H1 (cell line): Measurements from ENCODE around the gene TEX51. TPM values are rescaled to one million over a fixed set of nuclear protein-coding genes. Genes with fewer than 3 reads are reported as not detected.

ENCODE experiments used
- CTCF ChIA-PET: fragments of 300-600 bp; sonication (Branson Sonifier 250); formaldehyde crosslinking; loops from one replicate; lab custom pipeline; 2021; ENCODE audit not compliant: partially characterized antibody; lab: Charles Lee
- POLR2A ChIA-PET: fragments of 300-600 bp; sonication (Branson Sonifier 250); formaldehyde crosslinking; loops from one replicate; lab custom pipeline; 2021; ENCODE audit warnings: inconsistent platforms; ENCODE audit not compliant: partially characterized antibody; lab: Charles Lee
- DNase-seq, 2 experiments: peaks; one replicate each; pipeline versions ENCODE4 v3.0.0 to v3.0.0-alpha.2; 2010 to 2022; ENCODE audit warnings: low spot score in 2 of 2, low read depth in 1 of 2, mixed read lengths in 1 of 2
- FAIRE-seq: peaks from 2 replicates; lab custom pipeline; 2011; peaks lifted over from hg19 to GRCh38; lab: Jason Lieb, UNC
- H2AFZ ChIP-seq: 2 replicates; pipeline ENCODE4 v1.8.1; 2012; ENCODE audit warnings: low read length, inconsistent platforms
- H2AK5ac ChIP-seq: 2 replicates; pipeline ENCODE4 v1.6.1; 2013; ENCODE audit warnings: low read depth, low read length
- H2BK120ac ChIP-seq: replicated peaks from 2 replicates; pipeline ENCODE3; 2013; ENCODE audit warnings: low read depth, low read length, inconsistent platforms
- H2BK12ac ChIP-seq: 2 replicates; pipeline ENCODE4 v1.6.1; 2013; ENCODE audit warnings: low read depth, low read length
- H2BK15ac ChIP-seq: 2 replicates; pipeline ENCODE4 v1.6.1; 2013; ENCODE audit warnings: low read length
- H2BK20ac ChIP-seq: 2 replicates; pipeline ENCODE4 v1.6.1; 2013; ENCODE audit warnings: low read length
- H2BK5ac ChIP-seq: 2 replicates; pipeline ENCODE4 v1.6.1; 2013; ENCODE audit warnings: low read depth, low read length
- H3K14ac ChIP-seq: 2 replicates; pipeline ENCODE4 v1.6.1; 2013; ENCODE audit warnings: inconsistent platforms; ENCODE audit not compliant: insufficient read length
- H3K18ac ChIP-seq: 2 replicates; pipeline ENCODE4 v1.6.1; 2013; ENCODE audit warnings: low read length; ENCODE audit errors: extremely low read depth
- H3K23ac ChIP-seq: 2 replicates; pipeline ENCODE4 v1.6.1; 2013; ENCODE audit warnings: inconsistent platforms; ENCODE audit not compliant: insufficient read length
- H3K23me2 ChIP-seq: 2 replicates; pipeline ENCODE4 v1.6.1; 2013; ENCODE audit warnings: low read depth, low read length
- H3K27ac ChIP-seq: 2 replicates; pipeline ENCODE4 v1.6.1; 2011; ENCODE audit warnings: low read depth, low read length, inconsistent platforms
- H3K27me3 ChIP-seq, 4 experiments: replicated peaks in 1 of 4; 1 replicate in 1 of 4; 2 replicates in 3 of 4; pipeline versions ENCODE4 v1.6.1 to v1.8.1; 2011 to 2013; ENCODE audit warnings: low read length in 3 of 4, mild to moderate bottlenecking in 3 of 4, inconsistent platforms in 2 of 4, mixed read lengths in 2 of 4, moderate library complexity in 1 of 4; ENCODE audit not compliant: control insufficient read depth in 3 of 4, insufficient read depth in 3 of 4; ENCODE audit errors: extremely low read depth in 1 of 4
- H3K36me3 ChIP-seq, 4 experiments: 2 replicates each; pipeline versions ENCODE4 v1.6.1 to v1.8.1; 2011 to 2013; ENCODE audit warnings: mild to moderate bottlenecking in 4 of 4, low read length in 3 of 4, moderate library complexity in 2 of 4, control low read depth in 1 of 4, inconsistent platforms in 1 of 4; ENCODE audit not compliant: insufficient read depth in 4 of 4, control insufficient read depth in 2 of 4
- H3K4ac ChIP-seq: replicated peaks from 2 replicates; pipeline ENCODE3; 2013; ENCODE audit warnings: low read length, low read depth, mixed read lengths, inconsistent platforms; ENCODE audit not compliant: insufficient read length
- H3K4me1 ChIP-seq, 4 experiments: replicated peaks in 1 of 4; 1 replicate in 1 of 4; 2 replicates in 3 of 4; pipeline versions ENCODE4 v1.6.1 to v1.8.1; 2011 to 2013; ENCODE audit warnings: low read length in 3 of 4, inconsistent platforms in 2 of 4, mixed read lengths in 1 of 4; ENCODE audit not compliant: insufficient read depth in 4 of 4, control insufficient read depth in 3 of 4
- H3K4me2 ChIP-seq, 2 experiments: 2 replicates each; pipeline versions ENCODE4 v1.6.1 to v1.8.1; 2011 to 2013; ENCODE audit warnings: low read depth in 2 of 2, low read length in 2 of 2, control low read depth in 1 of 2, inconsistent platforms in 1 of 2, mild to moderate bottlenecking in 1 of 2; ENCODE audit not compliant: insufficient read depth in 1 of 2
- H3K4me3 ChIP-seq, 4 experiments: fragments of 200-600, 300-600 bp in 1 of 4; sonication (generic), shearing (Covaris generic), sonication (Bioruptor Twin) in 1 of 4; 2 replicates each; pipeline versions ENCODE4 v1.5.1 to v1.8.1; 2011 to 2016; ENCODE audit warnings: low read length in 4 of 4, low read depth in 3 of 4, control low read depth in 2 of 4, inconsistent platforms in 2 of 4, mild to moderate bottlenecking in 2 of 4, mixed read lengths in 1 of 4, moderate library complexity in 1 of 4; ENCODE audit not compliant: insufficient read depth in 2 of 4; ENCODE audit errors: extremely low read depth in 1 of 4
- H3K56ac ChIP-seq: replicated peaks from 2 replicates; pipeline ENCODE3; 2013; ENCODE audit warnings: low read depth, mild to moderate bottlenecking, mixed read lengths, low read length, inconsistent platforms; ENCODE audit not compliant: insufficient read length
- H3K79me1 ChIP-seq: 2 replicates; pipeline ENCODE4 v1.6.1; 2013; ENCODE audit warnings: low read depth, low read length, control low read depth
- H3K79me2 ChIP-seq, 2 experiments: 2 replicates each; pipeline versions ENCODE4 v1.6.1 to v1.8.1; 2012 to 2013; ENCODE audit warnings: low read length in 2 of 2, mild to moderate bottlenecking in 2 of 2, inconsistent platforms in 1 of 2; ENCODE audit not compliant: insufficient read depth in 2 of 2, control insufficient read depth in 1 of 2
- H3K9ac ChIP-seq, 4 experiments: replicated peaks in 1 of 4; 1 replicate in 1 of 4; 2 replicates in 3 of 4; pipeline versions ENCODE4 v1.6.1 to v1.8.1; 2011 to 2013; ENCODE audit warnings: low read depth in 3 of 4, low read length in 3 of 4, control low read depth in 2 of 4, mild to moderate bottlenecking in 2 of 4, moderate library complexity in 2 of 4, inconsistent platforms in 1 of 4; ENCODE audit errors: extremely low read depth in 1 of 4
- H3K9me3 ChIP-seq, 2 experiments: 2 replicates each; pipeline versions ENCODE4 v1.6.1 to v1.8.1; 2012 to 2013; ENCODE audit warnings: mild to moderate bottlenecking in 2 of 2, moderate library complexity in 2 of 2, control low read depth in 1 of 2, inconsistent platforms in 1 of 2, low read depth in 1 of 2, low read length in 1 of 2, mixed read lengths in 1 of 2; ENCODE audit not compliant: insufficient read depth in 2 of 2
- H4K20me1 ChIP-seq, 2 experiments: replicated peaks in 1 of 2; 2 replicates each; pipeline versions ENCODE3 to v1.8.1; 2011 to 2013; ENCODE audit warnings: inconsistent platforms in 2 of 2, low read length in 2 of 2, mild to moderate bottlenecking in 1 of 2; ENCODE audit not compliant: insufficient read depth in 2 of 2, control insufficient read depth in 1 of 2
- H4K5ac ChIP-seq: 2 replicates; pipeline ENCODE4 v1.6.1; 2013; ENCODE audit warnings: low read length, low read depth, mixed read lengths, inconsistent platforms; ENCODE audit not compliant: insufficient read length
- H4K8ac ChIP-seq: 2 replicates; pipeline ENCODE4 v1.8.0; 2013; ENCODE audit warnings: mild to moderate bottlenecking, moderate library complexity, low read length, inconsistent platforms; ENCODE audit not compliant: insufficient read depth; ENCODE audit errors: extremely low read depth
- H4K91ac ChIP-seq: replicated peaks from 2 replicates; pipeline ENCODE3; 2013; ENCODE audit warnings: low read length, mixed read lengths, inconsistent platforms; ENCODE audit not compliant: insufficient read length
- CBX8 ChIP-seq: fragments of 300-800, 300-1000 bp; sonication (generic); IDR thresholded peaks from 2 replicates; pipeline ENCODE4 v1.7.1; 2016; ENCODE audit warnings: low read depth, low read length, borderline replicate concordance
- FOSL1 ChIP-seq: IDR thresholded peaks from 2 replicates; pipeline ENCODE4 v1.6.1; 2011; ENCODE audit warnings: mild to moderate bottlenecking, low read depth, low read length, moderate library complexity; ENCODE audit not compliant: insufficient read depth
- JUND ChIP-seq: IDR thresholded peaks from 2 replicates; pipeline ENCODE4 v1.6.1; 2011; ENCODE audit warnings: mild to moderate bottlenecking, improper control_type of control experiment, low read length
- RNF2 ChIP-seq: fragments of 200-900, 300-1000 bp; sonication (generic); IDR thresholded peaks from 2 replicates; pipeline ENCODE4 v1.7.1; 2016; ENCODE audit warnings: borderline replicate concordance, low read depth, mild to moderate bottlenecking, antibody characterized with exemption, low read length; ENCODE audit not compliant: poor library complexity, severe bottlenecking; ENCODE audit errors: missing control alignments
- TAF7 ChIP-seq: optimal IDR thresholded peaks from 2 replicates; pipeline ENCODE3; 2011; ENCODE audit warnings: low read depth, mild to moderate bottlenecking, inconsistent platforms, low read length, moderate library complexity, borderline replicate concordance
- WGBS, 2 experiments: shearing (Covaris generic) in 1 of 2; methylation state at CpG; one replicate each; pipeline versions ENCODE4 v1.1.6 to v1.1.7; 2013 to 2015; ENCODE audit warnings: low lambda C conversion rate in 2 of 2, mixed read lengths in 2 of 2, inconsistent platforms in 1 of 2, low coverage in 1 of 2, missing lambda C conversion rate in 1 of 2; ENCODE audit not compliant: insufficient replicate concordance in 2 of 2, insufficient coverage in 1 of 2, insufficient read length in 1 of 2; ENCODE audit errors: extremely low coverage in 1 of 2, missing lambda C conversion rate in 1 of 2; 5-methylcytosine and 5-hydroxymethylcytosine counted together
- polyA plus RNA-seq, 7 experiments: library from polyadenylated mRNA; depleted of rRNA in 3 of 7; stranded (reverse) in 5 of 7; unstranded in 2 of 7; fragments of >200 nt in 5 of 7; fragments of 200-250 nt in 2 of 7; gene quantifications; 1 replicate in 5 of 7; 2 replicates in 1 of 7; 4 replicates in 1 of 7; pipeline versions ENCODE4 v1.2.1 to v1.2.3, GENCODE V29; 2011 to 2013; ENCODE audit warnings: missing spikeins in 2 of 7, mixed read lengths in 2 of 7
- total RNA-seq: library from RNA; stranded (reverse); fragmentation: NEBNext Ultra II Directional; extraction: Animal tissue kit (Norgen Biotek cat#: 25700); gene quantifications from 2 replicates; pipeline ENCODE4 v1.2.1, GENCODE V29; 2021

The TEX51 gene
- total and polyA plus RNA-seq, 2 of the 8 experiments (the other 6 are each of a cell fraction or from before 2014, with no cell fraction given), result not detected

DNA sequence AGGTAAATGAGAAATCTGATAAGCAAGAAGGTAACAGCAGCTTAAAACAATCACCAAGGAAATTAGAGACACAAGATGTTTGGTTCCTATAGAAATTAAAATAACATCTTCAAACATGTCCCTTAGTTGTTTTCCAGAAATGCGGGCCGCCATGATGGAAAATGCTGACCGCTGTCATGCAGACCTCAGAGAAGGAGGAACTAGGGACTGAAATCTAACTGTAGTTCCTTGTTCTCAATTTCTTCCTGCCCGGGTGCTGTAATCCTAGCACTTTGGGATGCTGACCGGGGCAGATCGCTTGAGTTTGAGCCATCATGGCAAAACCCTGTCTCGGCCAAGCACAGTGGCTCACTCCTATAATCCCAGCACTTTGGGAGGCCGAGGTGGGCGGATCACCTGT is 51.1 kb downstream of the TEX51 start:
- FAIRE-seq, result no peak
- 90% methylated on average over 9 of the region's 9 CpGs; no CpG with 5 or more reads in 1 of the 2 experiments for WGBS, 2 experiments
- POLR2A ChIA-PET, result no interaction called here

More for the DNA sequence above, 51.1 kb downstream of the TEX51 start:
- Histone ChIP-seq H3K36me3 (peaks cover 0 to 4% (median 0%) of the 10 kb centered on the region in 4 experiments; a peak in 1 of 8 replicates), H3K23ac (no peak overlapping the region), H3K23me2 (no peaks in the 10 kb centered on the region), H2BK12ac (no peak overlapping the region), H2AK5ac (no peak overlapping the region), H3K14ac (no peak overlapping the region), H3K79me2 (no peaks in the 10 kb centered on the region), H3K9ac (no peak overlapping the region), H3K79me1 (no peaks in the 10 kb centered on the region), H3K56ac (no peak overlapping the region), H2BK120ac (no peak overlapping the region), H4K20me1 (no peaks in the 10 kb centered on the region), H2BK5ac (no peak overlapping the region), H4K91ac (no peak overlapping the region), H3K4me1 (peaks cover 5 to 10% (median 8%) of the 10 kb centered on the region in 4 experiments), H2AFZ (no peak overlapping the region), H2BK20ac (no peak overlapping the region), H3K18ac (no peak overlapping the region), H3K9me3 (peaks cover 4 to 8% of the 10 kb centered on the region in 2 experiments), H3K4me2 (no peak overlapping the region), H3K4ac (no peak overlapping the region), H3K27me3 (peaks cover 0 to 18% (median 8%) of the 10 kb centered on the region in 4 experiments; a peak in 5 of 7 replicates), H2BK15ac (no peak overlapping the region), H4K5ac (no peak overlapping the region), H3K27ac (no peak overlapping the region), H4K8ac (no peak overlapping the region), H3K4me3 (no peak overlapping the region)
- CTCF ChIA-PET, result no interaction called here
- no peak for TF ChIP-seq CBX8
- TF ChIP-seq FOSL1, result no peak
- no peak for TF ChIP-seq RNF2
- TF ChIP-seq JUND, result no peak
- no peak for TF ChIP-seq TAF7
- no peak for DNase-seq
